ENCODE data around the gene SVOP.
"Not testable (repeated sequence)": the region's sequence is repeated elsewhere in the genome, so short reads cannot be mapped to it uniquely, and the experiment has no call there.

Gene SVOP

DNA sequence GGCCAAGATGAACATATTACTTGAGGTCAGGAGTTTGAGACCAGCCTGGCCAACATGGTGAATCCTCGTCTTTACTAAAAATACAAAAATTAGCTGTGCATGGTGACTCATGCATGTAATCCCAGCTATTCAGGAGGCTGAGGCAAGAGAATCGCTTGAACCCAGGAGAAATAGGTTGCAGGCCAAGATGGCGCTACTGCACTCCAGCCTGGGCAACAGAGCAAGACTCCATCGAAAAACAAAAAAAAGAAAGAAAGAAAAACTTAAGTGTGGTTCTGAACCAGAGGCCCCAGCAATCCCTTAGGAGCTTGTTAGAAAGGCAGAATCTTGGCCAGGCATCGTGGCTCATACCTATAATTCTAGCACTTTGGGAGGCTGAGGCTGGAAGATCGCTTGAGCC is 24.5 kb downstream of the SVOP start:
- Histone ChIP-seq H3K4me3 (ENCODE audit: low read depth, low read length) (no peak overlapping the region), H3K36me3 (no peaks in the 10 kb centered on the region), H3K9me3 (no peaks in the 10 kb centered on the region), H3K27me3 (no peaks in the 10 kb centered on the region), H3K4me1 (no peaks in the 10 kb centered on the region)
- TF ChIP-seq, protein P1, sequence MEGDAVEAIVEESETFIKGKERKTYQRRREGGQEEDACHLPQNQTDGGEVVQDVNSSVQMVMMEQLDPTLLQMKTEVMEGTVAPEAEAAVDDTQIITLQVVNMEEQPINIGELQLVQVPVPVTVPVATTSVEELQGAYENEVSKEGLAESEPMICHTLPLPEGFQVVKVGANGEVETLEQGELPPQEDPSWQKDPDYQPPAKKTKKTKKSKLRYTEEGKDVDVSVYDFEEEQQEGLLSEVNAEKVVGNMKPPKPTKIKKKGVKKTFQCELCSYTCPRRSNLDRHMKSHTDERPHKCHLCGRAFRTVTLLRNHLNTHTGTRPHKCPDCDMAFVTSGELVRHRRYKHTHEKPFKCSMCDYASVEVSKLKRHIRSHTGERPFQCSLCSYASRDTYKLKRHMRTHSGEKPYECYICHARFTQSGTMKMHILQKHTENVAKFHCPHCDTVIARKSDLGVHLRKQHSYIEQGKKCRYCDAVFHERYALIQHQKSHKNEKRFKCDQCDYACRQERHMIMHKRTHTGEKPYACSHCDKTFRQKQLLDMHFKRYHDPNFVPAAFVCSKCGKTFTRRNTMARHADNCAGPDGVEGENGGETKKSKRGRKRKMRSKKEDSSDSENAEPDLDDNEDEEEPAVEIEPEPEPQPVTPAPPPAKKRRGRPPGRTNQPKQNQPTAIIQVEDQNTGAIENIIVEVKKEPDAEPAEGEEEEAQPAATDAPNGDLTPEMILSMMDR (IDR thresholded peaks at IDR 0.05; ENCODE audit: low read depth, low read length) = no peak
- DNase-seq = no peak

DNA sequence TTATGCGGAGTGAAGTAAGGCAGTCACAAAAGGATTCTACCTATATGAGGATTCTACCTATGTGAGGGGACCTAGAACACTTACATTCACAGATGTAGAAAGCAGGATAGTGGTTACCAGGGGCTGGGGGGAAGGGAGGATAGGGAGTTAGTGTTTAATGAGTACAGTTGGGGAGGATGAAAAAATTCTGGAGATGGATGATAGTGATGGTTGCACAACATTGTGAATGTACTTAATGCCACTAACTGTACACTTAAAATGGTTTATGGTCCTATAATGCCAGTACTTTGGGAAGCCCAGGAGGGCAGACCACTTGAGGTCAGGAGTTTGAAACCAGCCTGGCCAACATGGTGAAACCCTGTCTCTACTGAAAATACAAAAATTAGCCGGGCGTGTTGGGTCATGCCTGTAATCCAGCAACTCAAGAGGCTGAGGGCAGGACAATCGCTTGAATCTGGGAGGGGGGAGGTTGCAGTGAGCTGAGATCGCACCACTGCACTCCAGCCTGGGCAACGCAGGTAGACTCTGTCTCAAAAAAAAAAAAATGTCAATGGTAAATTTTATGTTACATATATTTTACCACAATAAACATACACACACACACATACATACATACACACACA is 25.4 kb downstream of the SVOP start:
- no peak for DNase-seq
- Histone ChIP-seq H3K36me3 (no peaks in the 10 kb centered on the region), H3K27me3 (no peaks in the 10 kb centered on the region), H3K4me1 (no peaks in the 10 kb centered on the region), H3K9me3 (no peaks in the 10 kb centered on the region), H3K4me3 (ENCODE audit: low read depth, low read length) (no peak overlapping the region)
- TF ChIP-seq, protein P1 (IDR thresholded peaks at IDR 0.05; ENCODE audit: low read depth, low read length) = no peak

DNA sequence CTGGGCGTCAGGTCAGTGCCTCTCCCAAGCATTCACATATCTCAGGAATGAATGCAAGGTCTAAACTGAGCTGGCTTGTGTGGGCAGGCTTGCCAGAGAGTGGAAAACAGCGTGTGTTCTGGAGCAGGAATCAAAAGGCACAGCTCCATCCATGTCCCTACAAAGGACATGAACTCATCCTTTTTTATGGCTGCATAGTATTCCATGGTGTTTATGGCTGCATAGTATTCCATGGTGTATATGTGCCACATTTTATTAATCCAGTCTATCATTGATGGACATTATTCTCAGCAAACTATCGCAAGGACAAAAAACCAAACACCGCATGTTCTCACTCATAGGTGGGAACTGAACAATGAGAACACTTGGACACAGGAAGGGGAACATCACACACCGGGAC is 30.8 kb downstream of the SVOP start:
- not testable (repeated sequence) for H3K4me3 ChIP-seq (ENCODE audit: low read depth, low read length); H3K4me1 ChIP-seq; H3K36me3 ChIP-seq; DNase-seq; H3K9me3 ChIP-seq; H3K27me3 ChIP-seq

DNA sequence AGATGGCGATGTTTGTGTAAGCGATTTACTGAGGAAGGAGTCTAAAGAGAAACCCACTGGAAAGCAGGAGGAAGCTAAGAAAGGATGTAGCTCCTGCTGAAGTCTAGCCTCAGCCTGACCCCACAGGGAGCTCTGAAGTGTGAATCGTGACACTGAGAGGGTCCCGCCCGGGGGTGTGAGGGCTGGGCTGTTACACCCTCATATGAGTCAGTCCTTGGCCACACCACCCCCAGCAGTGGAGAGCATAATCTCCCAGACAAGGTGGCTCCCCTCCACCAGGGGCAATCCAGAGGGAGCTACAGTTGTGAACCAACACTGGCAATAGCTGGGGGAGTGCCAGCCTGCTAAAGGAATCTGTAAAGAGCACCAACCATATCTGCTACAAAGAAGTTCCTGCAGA is 31.5 kb downstream of the SVOP start:
- no peak for DNase-seq
- TF ChIP-seq, protein P1 (IDR thresholded peaks at IDR 0.05; ENCODE audit: low read depth, low read length) = no peak
- H3K36me3 ChIP-seq = no peaks in the 10 kb centered on the region
- H3K27me3 ChIP-seq = no peaks in the 10 kb centered on the region
- H3K9me3 ChIP-seq = no peaks in the 10 kb centered on the region
- no peak overlapping the region for H3K4me3 ChIP-seq (ENCODE audit: low read depth, low read length)
- H3K4me1 ChIP-seq = no peaks in the 10 kb centered on the region

DNA sequence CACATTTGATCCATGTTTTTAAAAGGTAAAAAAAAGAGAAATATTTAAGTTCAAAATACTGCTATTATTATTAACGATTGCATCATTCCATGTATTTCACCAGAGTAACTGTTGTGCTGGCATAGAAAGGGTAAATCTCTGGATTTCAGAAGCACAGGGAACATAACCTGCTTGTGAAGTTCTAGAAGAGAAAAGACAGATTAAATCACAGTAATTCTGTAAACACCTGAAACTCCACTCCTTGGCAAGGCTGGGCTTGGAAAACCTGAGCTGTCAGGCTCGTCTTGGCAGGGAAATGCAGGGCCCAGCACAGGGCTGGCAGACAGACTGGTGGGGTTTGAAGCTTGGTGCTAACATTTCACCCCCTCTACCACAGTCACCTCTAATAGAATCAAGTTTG is 35.1 kb downstream of the SVOP start:
- TF ChIP-seq, protein P1 (IDR thresholded peaks at IDR 0.05; ENCODE audit: low read depth, low read length) = no peak
- H3K4me1 ChIP-seq = no peaks in the 10 kb centered on the region
- H3K36me3 ChIP-seq = no peaks in the 10 kb centered on the region
- H3K4me3 ChIP-seq (ENCODE audit: low read depth, low read length) = no peak overlapping the region
- no peak for DNase-seq
- no peaks in the 10 kb centered on the region for H3K27me3 ChIP-seq
- no peaks in the 10 kb centered on the region for H3K9me3 ChIP-seq

DNA sequence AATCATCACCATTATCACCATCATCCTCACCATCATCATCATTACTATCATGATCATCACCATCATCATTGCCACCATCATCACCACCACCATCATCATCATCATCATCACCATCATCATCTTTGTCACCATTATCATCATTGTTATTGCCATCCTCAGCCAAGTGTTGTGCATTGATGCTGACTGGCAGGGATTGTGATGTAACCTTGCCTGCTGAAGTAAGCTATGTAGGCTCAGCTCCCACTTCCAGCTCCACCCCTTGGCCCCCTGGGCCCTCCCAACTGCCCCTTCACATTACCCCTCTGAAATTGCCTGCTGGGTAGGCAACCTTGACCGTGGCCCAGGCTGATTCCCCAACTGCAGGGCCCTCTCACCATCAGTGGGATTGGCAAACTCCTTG is 37.6 kb downstream of the SVOP start:
- H3K4me3 ChIP-seq (ENCODE audit: low read depth, low read length) = no peak overlapping the region
- no peaks in the 10 kb centered on the region for H3K4me1 ChIP-seq
- TF ChIP-seq, protein P1 (IDR thresholded peaks at IDR 0.05; ENCODE audit: low read depth, low read length) = no peak
- DNase-seq = no peak
- H3K27me3 ChIP-seq = no peaks in the 10 kb centered on the region
- H3K36me3 ChIP-seq = no peaks in the 10 kb centered on the region
- H3K9me3 ChIP-seq = no peaks in the 10 kb centered on the region
